DLD1 (cell line): ENCODE results near the gene TUSC1.
"Not testable (repeated sequence)": the region's sequence is repeated elsewhere in the genome, so short reads cannot be mapped to it uniquely, and the experiment has no call there.

Experiments used
- in situ Hi-C: cut with HindIII; loops from 2 replicates; pipeline ENCODE4 v1.10.0; 2017; ENCODE audit warnings: low sequenced_read_pairs

TUSC1 gene

GRCh38 chr9:25678147-25678666 is at the start of gene TUSC1:
Gene TUSC1, minus strand, starts transcription at chr9:25678444. Its CDS starts 132 bp downstream, at chr9:25678312.
- in situ Hi-C loops: no loop called here

- in situ Hi-C loops: no loop called here
These were observed 48.7 kb upstream of the TUSC1 start for GRCh38 chr9:25726871-25727410.

DNA sequence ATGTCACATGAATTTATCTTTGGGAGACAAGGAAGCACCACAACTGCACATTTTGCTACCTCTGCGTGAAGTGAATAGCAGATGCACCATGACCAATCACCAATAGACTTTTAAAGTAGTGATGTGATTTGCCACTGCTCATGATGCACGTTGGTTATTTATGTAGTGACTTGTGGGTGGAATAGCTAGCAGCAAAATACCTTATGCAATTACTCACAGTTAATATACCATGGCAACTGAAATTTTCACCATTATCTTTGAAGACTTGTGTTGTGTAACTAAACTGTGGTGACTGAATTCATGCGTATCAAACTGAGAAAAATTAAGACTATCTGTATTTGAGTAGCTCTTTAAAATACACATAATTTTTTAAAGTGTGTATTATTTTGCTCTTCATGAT is 46.2 kb upstream of the TUSC1 start:
- in situ Hi-C loops: no loop called here

DNA sequence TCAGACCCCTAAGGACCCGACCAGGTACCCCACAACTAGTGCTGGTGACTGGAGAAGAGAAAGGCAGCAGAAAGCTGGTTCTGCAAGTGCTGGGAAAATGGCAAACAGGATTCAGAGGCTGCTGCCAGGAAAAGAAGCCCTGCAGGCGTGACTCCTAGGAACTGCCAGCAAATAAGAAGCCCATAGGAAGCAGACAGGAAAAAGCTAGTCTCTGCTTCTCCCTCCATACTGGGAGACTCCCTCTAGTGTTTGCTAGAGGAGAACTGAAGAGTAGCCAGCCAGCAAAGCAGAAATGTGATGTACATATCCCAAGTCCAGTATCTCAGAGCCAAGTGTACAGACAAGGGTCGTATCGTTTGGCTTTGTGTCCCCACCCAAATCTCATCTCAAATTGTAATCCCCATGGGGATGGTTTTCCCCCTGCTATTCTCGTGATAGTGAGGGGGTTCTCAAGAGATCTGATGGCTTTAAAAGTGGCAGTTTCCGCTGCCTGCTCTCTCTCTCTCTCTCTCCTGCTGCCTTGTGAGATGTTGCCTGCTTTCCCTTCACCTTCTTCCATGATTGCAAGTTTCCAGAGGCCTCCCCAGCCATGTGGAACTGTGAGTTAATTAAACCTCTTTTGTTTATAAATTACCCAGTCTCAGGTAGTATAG is 38.1 kb upstream of the TUSC1 start:
- in situ Hi-C loops: no loop called here

DNA sequence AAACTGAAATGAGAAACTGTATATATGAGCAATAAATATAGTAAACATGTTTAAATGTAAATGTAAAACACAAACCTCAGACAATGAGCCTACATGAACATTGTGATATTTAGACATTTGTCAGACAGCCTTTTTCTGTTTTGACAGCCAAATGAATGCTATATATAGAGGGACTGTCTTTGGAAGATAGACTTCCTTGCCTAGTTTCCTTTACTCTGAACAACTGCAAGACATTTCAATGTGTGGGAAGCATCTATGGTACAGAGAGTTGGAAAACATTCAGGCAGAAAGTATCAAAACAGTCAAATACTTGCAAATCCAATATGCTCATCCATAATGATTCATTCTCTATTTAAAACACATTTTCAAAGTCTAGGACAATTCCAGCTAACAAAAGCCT is 31.7 kb upstream of the TUSC1 start:
- in situ Hi-C loops: no loop called here

- in situ Hi-C loops: no loop called here
These were observed 26.6 kb upstream of the TUSC1 start for GRCh38 chr9:25704800-25705199.

DNA sequence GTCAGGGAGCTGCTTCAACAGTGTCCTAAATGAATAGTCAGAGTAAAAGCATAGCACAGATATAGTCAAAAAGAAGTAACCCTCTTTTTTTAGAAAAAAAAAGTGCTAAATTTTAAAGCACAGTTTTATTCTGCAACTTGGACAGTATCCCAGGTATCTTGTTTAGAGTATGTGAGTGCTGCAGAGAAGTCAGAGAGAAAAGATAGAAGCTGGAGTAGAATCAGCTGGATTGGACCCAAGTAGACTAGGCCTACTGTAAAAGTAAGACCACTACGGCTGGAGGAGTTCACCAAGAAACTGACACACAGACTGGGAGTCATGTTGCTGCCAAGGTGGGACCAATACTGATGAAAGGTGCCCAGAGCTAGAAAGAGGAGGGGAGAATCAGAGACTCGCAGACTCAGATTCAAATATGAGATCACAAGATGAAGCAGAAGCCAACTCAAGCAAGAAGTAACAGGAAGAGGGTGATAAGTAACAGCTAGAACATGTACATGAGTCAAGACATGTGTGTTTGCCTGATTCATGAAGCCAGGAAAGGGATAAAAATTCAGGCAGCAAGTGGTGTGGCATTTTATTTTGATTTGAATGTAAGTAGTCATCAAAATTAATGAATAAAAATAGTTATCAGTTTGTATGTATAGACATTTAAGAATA is 25.6 kb upstream of the TUSC1 start:
- in situ Hi-C loops: no loop called here

DNA sequence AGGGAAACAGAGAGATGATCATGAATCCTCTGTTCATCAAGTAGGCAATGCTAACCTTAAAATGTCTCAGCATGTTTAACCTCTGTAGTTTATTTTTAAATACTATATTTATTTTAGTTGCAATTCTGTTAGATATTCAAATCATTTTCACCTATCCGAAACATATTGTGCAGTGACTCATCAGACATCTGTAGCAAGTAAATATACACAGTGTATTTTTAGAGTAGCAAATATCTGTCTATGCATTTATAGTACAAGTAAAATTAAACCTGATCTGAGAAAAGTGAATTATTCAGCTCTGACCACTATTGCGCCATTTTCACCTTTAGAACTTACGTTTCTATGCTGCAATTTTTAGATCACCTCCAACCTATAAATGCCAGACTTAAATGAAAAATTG is 24.3 kb upstream of the TUSC1 start:
- in situ Hi-C loops: no loop called here

GRCh38 chr9:25700899-25701298 is 22.7 kb upstream of the TUSC1 start:
- in situ Hi-C loops: not testable (repeated sequence)

DNA sequence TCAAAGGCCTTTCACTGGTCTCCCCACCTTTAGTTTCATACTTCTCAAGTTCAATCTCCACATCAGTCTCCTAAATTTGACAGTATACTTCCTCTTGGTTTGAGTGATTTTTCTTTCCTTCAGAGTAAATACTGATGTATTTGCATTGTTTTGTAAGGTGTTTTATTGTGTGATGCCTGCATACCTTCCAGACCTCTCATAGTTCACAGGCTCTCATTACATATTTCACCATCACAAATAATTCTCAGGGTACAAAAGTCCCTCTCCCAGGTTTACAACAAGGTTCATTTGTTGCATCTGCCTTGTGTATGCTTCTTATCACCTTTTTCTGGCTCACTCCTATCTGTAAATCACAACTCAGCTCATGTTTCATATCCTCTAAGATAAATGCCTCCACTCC is 22.2 kb upstream of the TUSC1 start:
- in situ Hi-C loops: no loop called here

DNA sequence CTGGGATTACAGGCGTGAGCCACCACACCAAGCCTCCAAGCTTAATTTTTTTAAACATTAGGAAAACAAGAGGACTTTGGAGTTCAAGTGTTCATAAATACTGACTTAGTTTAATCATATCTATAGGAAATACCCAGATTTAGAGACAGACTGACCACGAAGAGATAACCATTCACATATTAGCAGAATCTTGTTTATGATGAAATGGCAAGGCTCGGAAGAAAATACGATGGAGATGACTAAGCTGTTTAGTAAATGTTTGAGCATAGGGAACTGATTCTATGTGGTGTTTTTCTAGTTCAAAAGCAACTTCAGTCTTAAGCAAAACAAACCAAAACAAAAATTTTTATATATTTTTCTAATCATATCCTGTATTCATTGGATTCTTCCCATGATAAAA is 13.5 kb upstream of the TUSC1 start:
- in situ Hi-C loops: no loop called here

GRCh38 chr9:25684321-25684720 is 6.1 kb upstream of the TUSC1 start:
- in situ Hi-C loops: no loop called here

- in situ Hi-C loops: no loop called here
These were observed 3.0 kb upstream of the TUSC1 start for GRCh38 chr9:25681266-25681665.

DNA sequence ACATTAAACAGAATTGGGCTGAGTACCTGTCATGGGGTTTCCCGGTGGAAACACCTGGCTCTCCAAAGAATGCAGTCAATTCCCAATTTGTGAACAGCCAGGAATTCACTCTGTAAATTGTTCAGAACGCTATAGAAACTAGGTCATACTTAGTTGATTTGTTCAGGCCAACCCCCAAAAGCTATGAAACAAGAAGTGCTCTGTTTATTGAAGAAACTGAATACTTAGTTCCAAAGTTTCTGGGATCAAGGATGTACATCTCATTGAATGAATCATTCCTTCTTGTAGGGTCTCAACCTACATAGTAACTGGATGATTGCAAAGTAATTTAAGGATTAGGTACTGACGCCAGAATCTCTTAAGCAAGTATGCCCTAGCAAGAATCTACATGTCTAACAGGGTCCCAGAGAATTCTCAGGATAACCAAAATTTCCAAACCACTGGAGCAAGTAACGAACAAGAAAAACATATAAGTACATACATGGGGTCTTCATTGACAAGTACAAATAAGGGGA is 659 bp upstream of the TUSC1 start:
- in situ Hi-C loops: no loop called here

- in situ Hi-C loops: no loop called here
These were observed 720 bp downstream of the TUSC1 start for GRCh38 chr9:25677301-25678146.

DNA sequence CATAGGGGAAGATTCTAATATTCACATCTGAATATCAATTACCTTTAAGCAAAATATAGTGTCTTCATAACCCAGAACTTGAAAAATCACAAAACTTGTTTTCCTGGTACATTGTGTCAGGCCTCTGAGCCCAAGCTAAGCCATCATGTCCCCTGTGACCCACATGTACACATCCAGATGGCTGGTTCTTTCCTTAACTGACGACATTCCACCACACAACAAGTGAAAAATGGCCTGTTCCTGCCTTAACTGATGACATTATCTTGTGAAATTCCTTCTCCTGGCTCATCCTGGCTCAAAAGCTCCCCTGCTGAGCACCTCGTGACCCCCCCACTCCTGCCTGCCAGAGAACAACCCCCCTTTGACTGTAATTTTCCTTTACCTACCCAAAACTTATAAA is 2.4 kb downstream of the TUSC1 start:
- in situ Hi-C loops: not testable (repeated sequence)

GRCh38 chr9:25658571-25658970 is 19.7 kb downstream of the TUSC1 start:
- in situ Hi-C loops: no loop called here

DNA sequence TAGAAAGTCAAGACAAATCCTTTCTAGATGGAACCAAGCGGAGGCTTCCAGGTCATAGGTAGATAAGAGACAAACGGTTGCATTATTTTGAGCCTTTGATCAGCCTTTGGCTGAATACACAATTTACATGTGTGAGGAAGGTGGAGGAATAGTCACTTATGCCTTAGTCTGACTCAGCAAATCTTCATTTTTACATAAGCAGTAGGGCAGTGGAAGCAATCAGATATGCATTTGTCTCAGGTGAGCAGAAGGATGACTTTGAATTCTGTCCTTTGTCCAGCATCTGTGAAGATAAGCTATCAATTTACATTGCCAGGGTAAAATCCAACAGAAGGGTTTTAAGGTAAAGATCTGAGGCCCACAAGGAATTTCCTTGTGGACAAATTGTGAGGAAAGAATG is 23.8 kb downstream of the TUSC1 start:
- in situ Hi-C loops: no loop called here

DNA sequence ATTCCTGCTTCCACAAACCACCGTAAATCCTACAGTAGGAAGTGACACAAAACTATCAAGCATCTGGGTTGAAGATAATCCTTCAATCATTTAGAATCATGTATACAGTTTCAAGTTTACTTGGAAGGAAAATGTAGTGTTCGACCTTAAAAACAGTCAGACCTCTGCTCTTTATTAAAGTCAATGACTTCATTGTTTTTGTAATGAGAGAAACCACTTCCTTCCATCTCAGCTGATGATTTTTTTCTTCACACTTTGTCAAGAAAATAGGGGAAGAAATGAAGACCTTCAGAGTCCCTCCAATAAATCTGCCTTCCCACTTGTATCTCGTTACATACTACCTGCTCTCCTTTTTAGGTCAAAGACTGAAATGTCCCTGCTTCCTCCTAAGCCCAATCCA is 30.1 kb downstream of the TUSC1 start:
- in situ Hi-C loops: no loop called here

DNA sequence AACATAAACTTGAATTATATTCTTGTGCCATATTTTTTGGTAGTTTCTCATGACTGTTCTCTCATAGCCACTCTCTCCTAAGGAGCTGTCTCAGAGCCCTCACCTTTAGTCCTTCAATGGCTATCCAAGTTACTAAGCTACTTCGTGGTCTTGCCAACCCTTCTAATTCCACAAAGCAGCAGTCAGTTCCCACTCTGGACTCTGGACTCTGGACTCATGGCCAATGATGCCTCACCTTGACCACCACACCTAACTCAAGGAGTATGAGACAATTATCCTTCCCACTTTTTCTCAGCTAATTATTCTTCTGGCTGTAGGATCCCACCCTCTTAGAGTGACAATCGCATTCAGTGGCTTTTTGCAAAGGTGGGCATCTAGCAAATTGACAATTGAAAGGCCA is 42.2 kb downstream of the TUSC1 start:
- in situ Hi-C loops: no loop called here

DNA sequence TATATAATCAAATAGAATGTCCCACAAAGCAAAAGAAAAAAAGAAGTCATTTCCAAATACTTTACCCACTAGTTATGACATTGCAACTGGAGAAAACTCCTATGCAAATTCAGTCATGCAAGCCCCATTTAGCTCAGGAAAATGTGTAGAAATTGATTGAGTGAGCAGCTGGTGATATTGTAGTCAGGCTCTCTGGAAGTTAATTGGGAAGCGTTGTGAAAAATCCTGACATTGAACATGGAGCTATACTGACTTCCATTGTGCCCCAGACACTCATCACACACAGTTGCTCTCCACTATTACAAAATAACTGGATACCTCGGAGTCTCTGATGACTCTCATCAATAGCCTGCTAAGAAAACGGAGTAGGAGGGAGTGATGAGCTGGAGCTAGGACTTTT is 49.0 kb downstream of the TUSC1 start:
- in situ Hi-C loops: no loop called here
